GM13977 (cell line): ENCODE measurements around the gene SRCIN1.

Source experiments
- DNase-seq: peaks from one replicate; pipeline ENCODE4 v3.0.0; 2012; ENCODE audit warnings: low spot score
- CTCF ChIP-seq: IDR thresholded peaks from 2 replicates; pipeline ENCODE4 v1.5.1; 2012; ENCODE audit warnings: mild to moderate bottlenecking, control low read depth; ENCODE audit not compliant: insufficient read depth; ENCODE audit errors: extremely low read depth, missing control alignments
- in situ Hi-C: fragments of 300-500 bp; cut with MboI; formaldehyde crosslinking; loops from one replicate; pipeline ENCODE4 v1.12.0; 2022; ENCODE audit warnings: low sequenced_read_pairs, low pct_unique_long_range_greater_than_20kb, mixed read lengths, inconsistent platforms; ENCODE audit not compliant: unreplicated experiment

SRCIN1 gene

GRCh38 chr17:38544839-38545209 is 60.9 kb downstream of the SRCIN1 start:
- TF ChIP-seq CTCF, result no peak
- in situ Hi-C loops, result no loop called here
- no peak for DNase-seq

- in situ Hi-C loops, result no loop called here
- no peak for TF ChIP-seq CTCF
- no peak for DNase-seq
Measured at GRCh38 chr17:38544175-38544838, 61.4 kb downstream of the SRCIN1 start.

DNA sequence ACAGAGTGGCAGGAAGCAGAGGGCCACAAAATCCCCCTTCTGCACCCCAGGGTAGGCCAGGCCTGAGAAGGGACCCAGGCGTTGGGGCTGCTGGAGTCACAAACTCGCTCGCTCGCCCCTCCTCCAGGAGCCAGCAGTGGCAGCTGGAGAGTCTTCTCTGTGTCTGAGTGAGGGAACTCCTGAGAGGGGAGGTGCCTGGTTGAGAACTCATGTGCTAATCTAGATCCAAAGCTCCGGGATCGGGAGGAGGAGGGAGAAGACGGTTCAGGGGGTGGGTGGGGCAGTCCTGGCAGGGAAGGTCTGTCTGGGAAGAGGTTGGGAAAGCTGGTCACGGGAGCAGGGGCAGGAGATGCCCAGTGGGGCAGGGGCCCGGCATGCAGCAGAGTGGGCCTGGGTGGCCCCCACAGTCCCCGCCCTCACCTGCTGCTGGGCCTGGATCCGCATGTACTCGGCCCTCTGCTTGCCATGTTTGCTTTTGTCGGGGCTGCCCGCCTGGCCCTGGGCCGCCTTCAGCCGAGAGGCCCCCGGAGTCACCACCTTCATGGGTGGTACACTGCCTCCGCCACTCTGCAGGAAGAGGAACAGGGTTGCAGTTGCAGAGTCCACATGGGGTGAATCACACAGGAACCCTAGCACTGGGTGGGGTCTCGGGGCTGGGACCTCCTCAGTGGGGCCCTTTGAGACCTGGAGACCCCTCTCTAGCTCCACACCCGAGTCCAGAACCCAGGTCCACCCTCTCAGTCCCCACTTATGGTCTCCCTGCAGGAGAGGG is 62.2 kb downstream of the SRCIN1 start:
- in situ Hi-C loops, result no loop called here
- no peak for DNase-seq
- no peak for TF ChIP-seq CTCF

- no peak for TF ChIP-seq CTCF
- in situ Hi-C loops, result no loop called here
- DNase-seq, result no peak
Measured at GRCh38 chr17:38542286-38542685, 63.5 kb downstream of the SRCIN1 start.

GRCh38 chr17:38541281-38541680 is 64.5 kb downstream of the SRCIN1 start:
- DNase-seq, result no peak
- in situ Hi-C loops, result no loop called here
- no peak for TF ChIP-seq CTCF

- no peak for TF ChIP-seq CTCF
- no peak for DNase-seq
- in situ Hi-C loops, result no loop called here
Measured at GRCh38 chr17:38540514-38541045, 65.2 kb downstream of the SRCIN1 start.
